Measurements from ENCODE around the gene ETV6. TPM values are rescaled to one million over a fixed set of nuclear protein-coding genes. Genes with fewer than 3 reads are reported as not detected.

ETV6 gene
- total RNA-seq, 4 donors from 2014 or later: 7.6 to 45.5 (median 8.2) TPM

- DNase-seq: no peak
- no peaks in the 10 kb centered on the region for H3K27me3 ChIP-seq
- H3K9me3 ChIP-seq: no peaks in the 10 kb centered on the region
- intact Hi-C loops (cut with DNase I; ENCODE audit: low total_unique reads): no loop called here
- H3K4me1 ChIP-seq: peaks cover 0 to 5% of the 10 kb centered on the region in 2 donors
- H3K36me3 ChIP-seq: no peaks in the 10 kb centered on the region
- H3K4me3 ChIP-seq: no peak overlapping the region
- H3K27ac ChIP-seq: no peak overlapping the region
- TF ChIP-seq POLR2A (IDR thresholded peaks at IDR 0.05): no peak
- TF ChIP-seq CTCF (IDR thresholded peaks at IDR 0.05): no peak
Measured at GRCh38 chr12:11780521-11781101, 131.1 kb downstream of the ETV6 start.

- Histone ChIP-seq H3K27me3 (no peaks in the 10 kb centered on the region), H3K36me3 (no peaks in the 10 kb centered on the region), H3K4me3 (no peak overlapping the region), H3K4me1 (peaks cover 0 to 5% of the 10 kb centered on the region in 2 donors), H3K9me3 (no peaks in the 10 kb centered on the region), H3K27ac (no peak overlapping the region)
- no peak for TF ChIP-seq POLR2A (IDR thresholded peaks at IDR 0.05)
- no peak for TF ChIP-seq CTCF (IDR thresholded peaks at IDR 0.05)
- intact Hi-C loops (cut with DNase I; ENCODE audit: low total_unique reads): no loop called here
- DNase-seq: no peak
Measured at GRCh38 chr12:11782914-11783420, 133.5 kb downstream of the ETV6 start.

DNA sequence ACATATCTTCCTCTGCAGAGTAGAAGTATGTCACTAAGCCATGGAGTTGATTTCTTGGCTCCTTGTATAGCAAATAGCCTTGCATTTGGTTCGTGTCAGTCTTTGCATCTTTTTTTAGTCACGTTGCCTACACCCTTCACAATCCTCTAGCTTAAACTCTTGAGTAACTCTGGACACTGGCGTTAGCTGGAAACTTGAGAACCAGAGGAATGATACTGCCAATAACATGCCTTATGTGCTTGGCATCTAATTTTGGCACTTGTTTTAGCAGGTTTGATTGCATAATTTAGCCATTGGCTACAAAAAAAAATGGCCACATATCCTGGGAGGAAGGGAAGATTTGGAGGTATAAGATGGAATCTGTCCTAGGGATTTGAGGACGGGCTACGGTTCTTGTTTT is 136.2 kb downstream of the ETV6 start:
- intact Hi-C loops (cut with DNase I; ENCODE audit: low total_unique reads): no loop called here
- Histone ChIP-seq H3K9me3 (no peaks in the 10 kb centered on the region), H3K27me3 (no peaks in the 10 kb centered on the region), H3K27ac (no peak overlapping the region), H3K36me3 (no peaks in the 10 kb centered on the region), H3K4me3 (no peak overlapping the region), H3K4me1 (no peaks in the 10 kb centered on the region)
- no peak for TF ChIP-seq CTCF (IDR thresholded peaks at IDR 0.05)
- TF ChIP-seq POLR2A (IDR thresholded peaks at IDR 0.05): no peak
- DNase-seq: no peak

DNA sequence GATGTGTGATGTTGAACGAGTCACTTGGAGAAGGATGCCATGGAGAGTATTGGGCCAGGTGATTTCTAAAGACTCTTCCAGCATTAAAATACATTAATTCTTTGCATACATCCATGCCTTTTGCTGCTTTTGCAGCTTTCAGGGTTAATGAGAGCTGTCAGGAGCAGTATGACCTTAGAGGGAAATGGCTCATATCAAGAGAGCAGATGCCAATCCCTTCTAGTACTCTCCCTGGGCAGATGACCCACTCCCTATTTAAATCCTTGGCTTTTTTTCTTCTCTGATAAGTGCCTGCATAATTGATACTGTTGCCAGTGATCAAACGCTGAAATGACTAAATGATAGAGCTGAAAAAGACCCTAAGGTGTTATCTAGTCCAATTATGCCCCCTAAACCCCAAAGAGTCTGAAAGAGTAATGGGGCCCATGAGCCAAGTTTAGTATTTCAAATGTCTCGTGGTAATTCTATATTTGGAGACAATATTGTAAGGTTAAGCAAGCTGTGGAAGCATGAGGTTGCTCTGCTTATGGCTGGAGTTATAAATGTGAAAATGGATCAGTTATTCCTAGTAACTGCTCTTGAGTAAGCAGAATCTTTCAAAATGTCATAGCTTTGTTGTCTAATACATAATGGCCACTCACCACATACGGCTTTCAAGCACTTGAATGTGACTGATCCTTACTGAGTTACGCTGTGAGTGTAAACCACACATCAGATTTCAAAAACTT is 137.3 kb downstream of the ETV6 start:
- no peaks in the 10 kb centered on the region for H3K9me3 ChIP-seq
- H3K36me3 ChIP-seq: no peaks in the 10 kb centered on the region
- no peak for TF ChIP-seq POLR2A (IDR thresholded peaks at IDR 0.05)
- no peak for TF ChIP-seq CTCF (IDR thresholded peaks at IDR 0.05)
- H3K27ac ChIP-seq: no peak overlapping the region
- H3K4me1 ChIP-seq: no peaks in the 10 kb centered on the region
- no peak overlapping the region for H3K4me3 ChIP-seq
- no peaks in the 10 kb centered on the region for H3K27me3 ChIP-seq
- intact Hi-C loops (cut with DNase I; ENCODE audit: low total_unique reads): no loop called here
- no peak for DNase-seq

GRCh38 chr12:11787437-11787836 is 138.0 kb downstream of the ETV6 start:
- no peak overlapping the region for H3K27ac ChIP-seq
- intact Hi-C loops (cut with DNase I; ENCODE audit: low total_unique reads): no loop called here
- no peaks in the 10 kb centered on the region for H3K9me3 ChIP-seq
- no peaks in the 10 kb centered on the region for H3K27me3 ChIP-seq
- H3K4me1 ChIP-seq: no peaks in the 10 kb centered on the region
- no peak for DNase-seq
- H3K36me3 ChIP-seq: no peaks in the 10 kb centered on the region
- H3K4me3 ChIP-seq: no peak overlapping the region
- no peak for TF ChIP-seq POLR2A (IDR thresholded peaks at IDR 0.05)

Measured in uterus (tissue), 4 donors.